H1 (cell line): ENCODE results near the gene ARFGAP3. TPM values are rescaled to one million over a fixed set of nuclear protein-coding genes. Genes with fewer than 3 reads are reported as not detected.

Source experiments
- CTCF ChIA-PET: fragments of 300-600 bp; sonication (Branson Sonifier 250); formaldehyde crosslinking; loops from one replicate; lab custom pipeline; 2021; ENCODE audit not compliant: partially characterized antibody; lab: Charles Lee
- POLR2A ChIA-PET: fragments of 300-600 bp; sonication (Branson Sonifier 250); formaldehyde crosslinking; loops from one replicate; lab custom pipeline; 2021; ENCODE audit warnings: inconsistent platforms; ENCODE audit not compliant: partially characterized antibody; lab: Charles Lee
- DNase-seq, 2 experiments: peaks; one replicate each; pipeline versions ENCODE4 v3.0.0 to v3.0.0-alpha.2; 2010 to 2022; ENCODE audit warnings: low spot score in 2 of 2, low read depth in 1 of 2, mixed read lengths in 1 of 2
- FAIRE-seq: peaks from 2 replicates; lab custom pipeline; 2011; peaks lifted over from hg19 to GRCh38; lab: Jason Lieb, UNC
- H2AFZ ChIP-seq: 2 replicates; pipeline ENCODE4 v1.8.1; 2012; ENCODE audit warnings: low read length, inconsistent platforms
- H2AK5ac ChIP-seq: 2 replicates; pipeline ENCODE4 v1.6.1; 2013; ENCODE audit warnings: low read depth, low read length
- H2BK120ac ChIP-seq: replicated peaks from 2 replicates; pipeline ENCODE3; 2013; ENCODE audit warnings: low read depth, low read length, inconsistent platforms
- H2BK12ac ChIP-seq: 2 replicates; pipeline ENCODE4 v1.6.1; 2013; ENCODE audit warnings: low read depth, low read length
- H2BK15ac ChIP-seq: 2 replicates; pipeline ENCODE4 v1.6.1; 2013; ENCODE audit warnings: low read length
- H2BK20ac ChIP-seq: 2 replicates; pipeline ENCODE4 v1.6.1; 2013; ENCODE audit warnings: low read length
- H2BK5ac ChIP-seq: 2 replicates; pipeline ENCODE4 v1.6.1; 2013; ENCODE audit warnings: low read depth, low read length
- H3K14ac ChIP-seq: 2 replicates; pipeline ENCODE4 v1.6.1; 2013; ENCODE audit warnings: inconsistent platforms; ENCODE audit not compliant: insufficient read length
- H3K18ac ChIP-seq: 2 replicates; pipeline ENCODE4 v1.6.1; 2013; ENCODE audit warnings: low read length; ENCODE audit errors: extremely low read depth
- H3K23ac ChIP-seq: 2 replicates; pipeline ENCODE4 v1.6.1; 2013; ENCODE audit warnings: inconsistent platforms; ENCODE audit not compliant: insufficient read length
- H3K23me2 ChIP-seq: 2 replicates; pipeline ENCODE4 v1.6.1; 2013; ENCODE audit warnings: low read depth, low read length
- H3K27ac ChIP-seq: 2 replicates; pipeline ENCODE4 v1.6.1; 2011; ENCODE audit warnings: low read depth, low read length, inconsistent platforms
- H3K27me3 ChIP-seq, 4 experiments: replicated peaks in 1 of 4; 1 replicate in 1 of 4; 2 replicates in 3 of 4; pipeline versions ENCODE4 v1.6.1 to v1.8.1; 2011 to 2013; ENCODE audit warnings: low read length in 3 of 4, mild to moderate bottlenecking in 3 of 4, inconsistent platforms in 2 of 4, mixed read lengths in 2 of 4, moderate library complexity in 1 of 4; ENCODE audit not compliant: control insufficient read depth in 3 of 4, insufficient read depth in 3 of 4; ENCODE audit errors: extremely low read depth in 1 of 4
- H3K36me3 ChIP-seq, 4 experiments: 2 replicates each; pipeline versions ENCODE4 v1.6.1 to v1.8.1; 2011 to 2013; ENCODE audit warnings: mild to moderate bottlenecking in 4 of 4, low read length in 3 of 4, moderate library complexity in 2 of 4, control low read depth in 1 of 4, inconsistent platforms in 1 of 4; ENCODE audit not compliant: insufficient read depth in 4 of 4, control insufficient read depth in 2 of 4
- H3K4ac ChIP-seq: replicated peaks from 2 replicates; pipeline ENCODE3; 2013; ENCODE audit warnings: low read length, low read depth, mixed read lengths, inconsistent platforms; ENCODE audit not compliant: insufficient read length
- H3K4me1 ChIP-seq, 4 experiments: replicated peaks in 1 of 4; 1 replicate in 1 of 4; 2 replicates in 3 of 4; pipeline versions ENCODE4 v1.6.1 to v1.8.1; 2011 to 2013; ENCODE audit warnings: low read length in 3 of 4, inconsistent platforms in 2 of 4, mixed read lengths in 1 of 4; ENCODE audit not compliant: insufficient read depth in 4 of 4, control insufficient read depth in 3 of 4
- H3K4me2 ChIP-seq, 2 experiments: 2 replicates each; pipeline versions ENCODE4 v1.6.1 to v1.8.1; 2011 to 2013; ENCODE audit warnings: low read depth in 2 of 2, low read length in 2 of 2, control low read depth in 1 of 2, inconsistent platforms in 1 of 2, mild to moderate bottlenecking in 1 of 2; ENCODE audit not compliant: insufficient read depth in 1 of 2
- H3K4me3 ChIP-seq, 4 experiments: fragments of 200-600, 300-600 bp in 1 of 4; sonication (generic), shearing (Covaris generic), sonication (Bioruptor Twin) in 1 of 4; 2 replicates each; pipeline versions ENCODE4 v1.5.1 to v1.8.1; 2011 to 2016; ENCODE audit warnings: low read length in 4 of 4, low read depth in 3 of 4, control low read depth in 2 of 4, inconsistent platforms in 2 of 4, mild to moderate bottlenecking in 2 of 4, mixed read lengths in 1 of 4, moderate library complexity in 1 of 4; ENCODE audit not compliant: insufficient read depth in 2 of 4; ENCODE audit errors: extremely low read depth in 1 of 4
- H3K56ac ChIP-seq: replicated peaks from 2 replicates; pipeline ENCODE3; 2013; ENCODE audit warnings: low read depth, mild to moderate bottlenecking, mixed read lengths, low read length, inconsistent platforms; ENCODE audit not compliant: insufficient read length
- H3K79me1 ChIP-seq: 2 replicates; pipeline ENCODE4 v1.6.1; 2013; ENCODE audit warnings: low read depth, low read length, control low read depth
- H3K79me2 ChIP-seq, 2 experiments: 2 replicates each; pipeline versions ENCODE4 v1.6.1 to v1.8.1; 2012 to 2013; ENCODE audit warnings: low read length in 2 of 2, mild to moderate bottlenecking in 2 of 2, inconsistent platforms in 1 of 2; ENCODE audit not compliant: insufficient read depth in 2 of 2, control insufficient read depth in 1 of 2
- H3K9ac ChIP-seq, 4 experiments: replicated peaks in 1 of 4; 1 replicate in 1 of 4; 2 replicates in 3 of 4; pipeline versions ENCODE4 v1.6.1 to v1.8.1; 2011 to 2013; ENCODE audit warnings: low read depth in 3 of 4, low read length in 3 of 4, control low read depth in 2 of 4, mild to moderate bottlenecking in 2 of 4, moderate library complexity in 2 of 4, inconsistent platforms in 1 of 4; ENCODE audit errors: extremely low read depth in 1 of 4
- H3K9me3 ChIP-seq, 2 experiments: 2 replicates each; pipeline versions ENCODE4 v1.6.1 to v1.8.1; 2012 to 2013; ENCODE audit warnings: mild to moderate bottlenecking in 2 of 2, moderate library complexity in 2 of 2, control low read depth in 1 of 2, inconsistent platforms in 1 of 2, low read depth in 1 of 2, low read length in 1 of 2, mixed read lengths in 1 of 2; ENCODE audit not compliant: insufficient read depth in 2 of 2
- H4K20me1 ChIP-seq, 2 experiments: replicated peaks in 1 of 2; 2 replicates each; pipeline versions ENCODE3 to v1.8.1; 2011 to 2013; ENCODE audit warnings: inconsistent platforms in 2 of 2, low read length in 2 of 2, mild to moderate bottlenecking in 1 of 2; ENCODE audit not compliant: insufficient read depth in 2 of 2, control insufficient read depth in 1 of 2
- H4K5ac ChIP-seq: 2 replicates; pipeline ENCODE4 v1.6.1; 2013; ENCODE audit warnings: low read length, low read depth, mixed read lengths, inconsistent platforms; ENCODE audit not compliant: insufficient read length
- H4K8ac ChIP-seq: 2 replicates; pipeline ENCODE4 v1.8.0; 2013; ENCODE audit warnings: mild to moderate bottlenecking, moderate library complexity, low read length, inconsistent platforms; ENCODE audit not compliant: insufficient read depth; ENCODE audit errors: extremely low read depth
- H4K91ac ChIP-seq: replicated peaks from 2 replicates; pipeline ENCODE3; 2013; ENCODE audit warnings: low read length, mixed read lengths, inconsistent platforms; ENCODE audit not compliant: insufficient read length
- CBX5 ChIP-seq: fragments of 300-800, 300-1000 bp; sonication (generic); IDR thresholded peaks from 2 replicates; pipeline ENCODE4 v1.7.1; 2016; ENCODE audit warnings: antibody characterized with exemption, low read length, low read depth
- CBX8 ChIP-seq: fragments of 300-800, 300-1000 bp; sonication (generic); IDR thresholded peaks from 2 replicates; pipeline ENCODE4 v1.7.1; 2016; ENCODE audit warnings: low read depth, low read length, borderline replicate concordance
- EP300 ChIP-seq, 2 experiments: IDR thresholded peaks; 1 replicate in 1 of 2; 2 replicates in 1 of 2; pipeline ENCODE4 v1.6.1; 2011 to 2012; ENCODE audit warnings: low read depth in 2 of 2, low read length in 2 of 2, mild to moderate bottlenecking in 2 of 2, borderline replicate concordance in 1 of 2, inconsistent platforms in 1 of 2, moderate library complexity in 1 of 2
- GABPA ChIP-seq: IDR thresholded peaks from 2 replicates; pipeline ENCODE4 v1.6.1; 2011; ENCODE audit warnings: mild to moderate bottlenecking, low read length, moderate library complexity, borderline replicate concordance; ENCODE audit not compliant: insufficient read depth
- KDM4A ChIP-seq: IDR thresholded peaks from one replicate; pipeline ENCODE4 v1.7.1; 2012; ENCODE audit warnings: low read depth, mild to moderate bottlenecking, moderate library complexity, low read length, inconsistent platforms; ENCODE audit not compliant: severe bottlenecking
- KDM5A ChIP-seq: fragments of 200-600 bp; IDR thresholded peaks from 2 replicates; pipeline ENCODE4 v1.7.1; 2012; ENCODE audit warnings: mild to moderate bottlenecking, low read length, inconsistent platforms, mixed read lengths
- PHF8 ChIP-seq: fragments of 200-600 bp; sonication (generic); conservative IDR thresholded peaks from 2 replicates; pipeline ENCODE4 v1.7.1; 2012; ENCODE audit warnings: low read depth, mild to moderate bottlenecking, inconsistent platforms, low read length, moderate library complexity
- POU5F1 ChIP-seq: IDR thresholded peaks from 2 replicates; pipeline ENCODE4 v1.6.1; 2011; ENCODE audit warnings: low read depth, mild to moderate bottlenecking, low read length, moderate library complexity
- RFX5 ChIP-seq: IDR thresholded peaks from 2 replicates; pipeline ENCODE4 v1.6.1; 2011; ENCODE audit warnings: low read depth, low read length, improper control_type of control experiment, borderline replicate concordance
- SIRT6 ChIP-seq: IDR thresholded peaks from one replicate; pipeline ENCODE4 v1.7.1; 2012; ENCODE audit warnings: low read length, inconsistent platforms
- SP2 ChIP-seq: IDR thresholded peaks from 2 replicates; pipeline ENCODE4 v1.6.1; 2012; ENCODE audit warnings: mild to moderate bottlenecking, low read length, inconsistent platforms
- SP4 ChIP-seq: IDR thresholded peaks from 2 replicates; pipeline ENCODE4 v1.6.1; 2012; ENCODE audit warnings: low read length, inconsistent platforms
- SRF ChIP-seq: IDR thresholded peaks from 2 replicates; pipeline ENCODE4 v1.6.1; 2011; ENCODE audit warnings: mild to moderate bottlenecking, low read depth, low read length, moderate library complexity
- SUZ12 ChIP-seq: fragments of 200-600 bp; sonication (generic); IDR thresholded peaks from 2 replicates; pipeline ENCODE4 v1.6.1; 2012; ENCODE audit warnings: mild to moderate bottlenecking, inconsistent platforms, low read length, moderate library complexity, mixed read lengths
- WGBS, 2 experiments: shearing (Covaris generic) in 1 of 2; methylation state at CpG; one replicate each; pipeline versions ENCODE4 v1.1.6 to v1.1.7; 2013 to 2015; ENCODE audit warnings: low lambda C conversion rate in 2 of 2, mixed read lengths in 2 of 2, inconsistent platforms in 1 of 2, low coverage in 1 of 2, missing lambda C conversion rate in 1 of 2; ENCODE audit not compliant: insufficient replicate concordance in 2 of 2, insufficient coverage in 1 of 2, insufficient read length in 1 of 2; ENCODE audit errors: extremely low coverage in 1 of 2, missing lambda C conversion rate in 1 of 2; 5-methylcytosine and 5-hydroxymethylcytosine counted together
- polyA plus RNA-seq, 7 experiments: library from polyadenylated mRNA; depleted of rRNA in 3 of 7; stranded (reverse) in 5 of 7; unstranded in 2 of 7; fragments of >200 nt in 5 of 7; fragments of 200-250 nt in 2 of 7; gene quantifications; 1 replicate in 5 of 7; 2 replicates in 1 of 7; 4 replicates in 1 of 7; pipeline versions ENCODE4 v1.2.1 to v1.2.3, GENCODE V29; 2011 to 2013; ENCODE audit warnings: missing spikeins in 2 of 7, mixed read lengths in 2 of 7
- total RNA-seq: library from RNA; stranded (reverse); fragmentation: NEBNext Ultra II Directional; extraction: Animal tissue kit (Norgen Biotek cat#: 25700); gene quantifications from 2 replicates; pipeline ENCODE4 v1.2.1, GENCODE V29; 2021

The ARFGAP3 gene
- total and polyA plus RNA-seq, 2 of the 8 experiments (the other 6 are each of a cell fraction or from before 2014, with no cell fraction given) = 9.7 to 16.0 TPM

GRCh38 chr22:42764895-42765363 lies 92.1 kb downstream of the ARFGAP3 start:
- Histone ChIP-seq H3K56ac (no peak overlapping the region), H2BK20ac (no peak overlapping the region), H3K4ac (no peak overlapping the region), H3K79me1 (no peaks in the 10 kb centered on the region), H2AK5ac (no peak overlapping the region), H2AFZ (0 out of 2 replicates have a peak overlapping the region, but pooled peaks have one; percentile 13), H2BK12ac (no peak overlapping the region), H3K27ac (no peak overlapping the region), H3K79me2 (no peaks in the 10 kb centered on the region), H3K18ac (no peak overlapping the region; the same call in 1 of the 2 replicates), H3K4me1 (no peaks in the 10 kb centered on the region; a peak in 1 of 7 replicates), H4K20me1 (no peaks in the 10 kb centered on the region), H2BK15ac (no peak overlapping the region), H3K27me3 (no peaks in the 10 kb centered on the region; a peak in 1 of 7 replicates), H4K5ac (no peak overlapping the region), H4K91ac (no peak overlapping the region), H3K4me2 (no peak overlapping the region), H3K36me3 (no peaks in the 10 kb centered on the region), H2BK5ac (no peak overlapping the region), H2BK120ac (no peak overlapping the region), H4K8ac (no peak overlapping the region), H3K9me3 (no peaks in the 10 kb centered on the region), H3K4me3 (no peak overlapping the region), H3K23me2 (no peaks in the 10 kb centered on the region), H3K9ac (no peak overlapping the region), H3K23ac (no peak overlapping the region), H3K14ac (no peak overlapping the region)
- ChIA-PET CTCF (interaction anchor here (1.0 to 1.7 kb wide), 4 partner anchors 10 to 58 kb away, joined by 3 to 4 read pairs (median 4); no protein-coding TSS in a partner anchor), POLR2A (interaction anchor here (1.2 to 2.1 kb wide), 2 partner anchors 14 to 116 kb away, joined by 4 read pairs; partner anchors contain the start of gene CYB5R3)
- 82% methylated on average over 11 of the region's 11 CpGs; no CpG with 5 or more reads in 1 of the 2 experiments for WGBS, 2 experiments
- DNase-seq (no peak), FAIRE-seq (no peak)
- no peak for TF ChIP-seq SP2
- TF ChIP-seq SRF = no peak
- TF ChIP-seq GABPA = no peak
- TF ChIP-seq EP300 (IDR thresholded peaks at IDR 0.05; ENCODE audit: borderline replicate concordance in 1 of 2, low read depth in 2 of 2, low read length in 2 of 2) = no peak
- TF ChIP-seq SUZ12 = no peak
- TF ChIP-seq POU5F1 = no peak
- no peak for TF ChIP-seq RFX5
- no peak for TF ChIP-seq PHF8
- no peak for TF ChIP-seq CBX8
- no peak for TF ChIP-seq SIRT6
- TF ChIP-seq KDM5A = no peak
- TF ChIP-seq SP4 = no peak
- no peak for TF ChIP-seq CBX5
- no peak for TF ChIP-seq KDM4A
